NCI-H1092 (cell line): ENCODE results near the gene CPXM2.
"Not testable (repeated sequence)": the region's sequence is repeated elsewhere in the genome, so short reads cannot be mapped to it uniquely, and the experiment has no call there.

ENCODE experiments used
- DNase-seq: peaks from one replicate; lab custom pipeline; 2025; lab: John Stamatoyannopoulos, UW

Gene CPXM2

DNA sequence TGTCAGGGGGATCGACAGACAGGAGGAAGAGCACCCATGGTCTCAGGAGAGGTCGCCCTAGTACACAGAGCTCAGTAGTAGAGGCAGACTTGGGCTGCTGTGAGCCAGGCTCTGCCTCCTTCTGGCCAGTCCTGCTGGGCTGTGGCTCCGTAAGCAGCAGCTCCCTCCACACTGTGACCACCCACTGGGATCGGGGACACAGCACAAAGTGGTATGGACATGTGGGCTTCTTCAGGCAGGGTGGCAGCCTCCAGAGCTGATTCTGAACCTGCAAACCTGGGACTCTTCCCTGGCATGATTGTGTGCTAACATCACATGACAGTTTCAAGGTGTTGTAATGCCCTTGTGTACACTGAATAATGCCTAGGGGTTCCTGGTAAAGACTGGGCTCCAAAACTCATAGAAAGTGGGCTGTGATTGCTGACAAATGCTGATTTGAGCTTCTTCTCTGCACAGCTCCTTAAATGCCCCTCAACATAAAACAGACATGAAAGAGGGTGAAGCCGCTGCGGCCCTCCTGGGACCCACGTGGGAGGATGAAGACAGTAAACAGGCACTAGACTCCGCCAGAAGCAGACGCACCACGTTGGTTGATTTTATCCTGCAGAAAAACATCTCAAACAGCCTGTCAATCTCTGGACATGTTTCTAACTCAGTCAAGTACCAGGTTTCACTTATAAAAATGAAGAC lies 148.7 kb downstream of the CPXM2 start:
- no peak for DNase-seq

DNA sequence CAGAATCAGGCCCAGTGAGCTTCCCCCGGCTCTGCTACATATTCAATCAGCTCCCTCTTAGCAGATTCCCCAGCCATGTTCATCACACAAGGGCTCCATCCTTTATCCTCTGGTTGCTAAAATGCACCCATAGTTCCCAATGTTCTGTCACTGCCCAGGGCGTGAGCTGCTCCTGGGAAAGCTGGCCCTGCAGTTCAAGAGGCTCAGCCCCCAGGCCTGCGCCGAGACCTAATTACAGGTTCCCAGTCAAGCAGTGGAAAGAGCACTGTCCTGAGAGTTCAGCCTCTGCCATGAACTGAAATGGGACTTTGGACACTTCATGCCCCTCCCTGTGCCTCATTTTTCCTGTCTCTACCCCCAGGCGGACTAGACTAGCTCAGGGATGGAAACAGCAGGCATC lies 149.9 kb downstream of the CPXM2 start:
- no peak for DNase-seq

DNA sequence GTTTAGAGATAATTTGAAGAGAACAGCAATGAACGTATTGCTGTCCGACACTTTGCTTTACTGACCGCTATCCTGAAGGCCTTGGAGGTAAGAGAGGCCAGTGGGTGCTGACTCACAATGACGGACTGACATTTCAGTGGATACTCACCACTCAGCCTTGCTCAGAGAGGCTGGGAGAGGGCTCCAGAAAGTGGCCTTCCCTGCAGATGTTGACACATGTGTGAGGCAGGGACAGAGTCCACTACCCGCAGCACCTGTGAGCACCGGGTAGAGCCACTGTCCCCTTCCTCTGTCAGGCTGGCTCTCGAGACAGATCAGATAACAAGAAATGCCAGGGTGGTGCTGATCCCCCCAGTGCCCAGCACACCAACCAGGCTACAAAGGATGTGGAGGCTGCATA lies 150.5 kb downstream of the CPXM2 start:
- no peak for DNase-seq

DNA sequence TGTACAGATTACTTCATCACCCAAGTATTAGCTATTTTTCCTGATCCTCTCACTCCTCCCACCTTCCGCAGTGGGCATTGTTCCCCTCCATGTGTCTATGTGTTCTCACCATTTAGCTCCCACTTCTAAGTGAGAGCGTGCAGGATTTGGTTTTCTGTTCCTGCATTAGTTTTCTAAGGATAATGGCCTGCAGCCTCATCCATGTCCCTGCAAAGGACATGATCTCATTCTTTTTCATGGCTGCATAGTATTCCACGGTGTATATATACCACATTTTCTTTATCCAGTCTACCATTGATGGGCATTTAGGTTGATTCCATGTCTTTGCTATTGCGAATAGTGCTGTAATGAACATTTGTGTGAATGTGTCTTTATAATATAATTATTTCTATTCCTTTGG lies 154.7 kb downstream of the CPXM2 start:
- DNase-seq: not testable (repeated sequence)

DNA sequence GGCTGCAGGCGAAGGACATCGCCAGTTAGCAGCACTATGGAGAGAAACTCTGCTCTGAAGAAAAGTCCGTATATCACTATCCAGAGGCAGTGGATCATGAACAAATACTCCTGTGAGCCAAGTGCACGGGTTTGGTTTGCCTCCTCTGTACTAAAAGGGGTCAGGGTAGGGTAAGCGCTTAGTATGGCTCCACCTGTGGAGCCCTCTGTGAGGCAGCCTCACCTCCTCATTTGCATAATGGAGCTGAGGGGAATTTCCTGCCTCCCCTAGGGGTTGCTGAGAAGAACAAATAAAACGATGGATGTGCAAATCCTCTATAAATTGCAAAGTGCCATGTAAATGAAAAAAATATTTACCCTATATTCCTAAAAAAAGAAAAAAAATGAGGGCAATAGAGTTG lies 162.1 kb downstream of the CPXM2 start:
- DNase-seq: no peak

DNA sequence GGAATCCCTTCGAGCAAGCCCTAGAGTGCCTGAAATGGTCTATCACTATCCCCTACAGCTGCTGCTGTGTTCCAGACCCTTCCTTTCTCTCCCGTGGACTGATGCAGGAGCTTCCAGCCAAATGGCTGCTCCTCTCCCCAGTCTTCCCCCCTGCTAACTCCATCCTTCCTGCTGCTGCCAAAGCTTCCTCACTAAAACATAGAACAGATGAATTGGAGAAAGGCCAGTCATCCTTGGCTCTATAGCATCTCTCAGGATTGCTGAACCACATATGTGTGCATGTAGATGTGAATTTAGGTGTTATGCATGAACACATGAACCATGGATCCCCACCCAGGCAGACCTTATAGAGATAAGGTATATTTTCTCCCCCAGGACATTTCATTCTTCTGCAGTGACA lies 164.8 kb downstream of the CPXM2 start:
- DNase-seq: no peak

DNA sequence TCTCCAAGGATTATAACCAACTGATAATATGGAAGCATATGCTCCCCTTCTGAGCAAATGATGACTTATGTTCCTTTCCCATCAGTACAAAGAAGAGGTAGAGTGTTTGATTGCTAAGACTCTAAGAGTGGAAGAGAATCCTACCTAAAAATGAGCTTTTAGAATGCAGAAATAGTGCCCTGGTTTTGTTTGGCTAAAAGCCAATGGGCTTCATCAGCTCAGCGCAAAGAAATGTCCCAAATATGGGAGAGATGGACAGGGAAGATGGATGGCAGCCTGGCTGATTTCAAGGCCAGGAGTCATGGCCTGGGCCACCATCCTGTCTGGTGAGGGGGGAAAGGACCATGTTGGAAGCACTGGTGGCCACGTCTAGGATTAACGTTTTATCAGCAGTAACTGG lies 165.2 kb downstream of the CPXM2 start:
- DNase-seq: no peak

DNA sequence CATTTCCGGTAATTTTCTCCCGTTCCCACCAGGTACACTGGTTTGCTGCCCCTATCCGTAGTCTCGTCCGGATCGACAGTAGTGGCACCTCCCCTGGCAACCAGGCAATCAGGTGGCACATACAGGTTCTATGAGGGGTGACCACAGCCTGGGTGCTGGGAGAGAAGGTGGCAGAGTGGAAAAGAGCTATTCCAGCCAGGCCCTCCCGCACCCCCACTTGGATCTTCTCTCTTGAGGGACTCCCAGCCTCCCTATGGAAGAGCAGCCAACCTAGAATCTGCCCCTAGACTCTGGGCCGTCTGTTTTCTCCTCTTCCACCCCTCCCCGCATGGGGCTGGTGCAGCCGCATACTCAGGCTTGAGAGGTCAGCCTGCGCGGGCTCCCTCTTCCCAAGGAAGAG lies 166.9 kb downstream of the CPXM2 start:
- no peak for DNase-seq

DNA sequence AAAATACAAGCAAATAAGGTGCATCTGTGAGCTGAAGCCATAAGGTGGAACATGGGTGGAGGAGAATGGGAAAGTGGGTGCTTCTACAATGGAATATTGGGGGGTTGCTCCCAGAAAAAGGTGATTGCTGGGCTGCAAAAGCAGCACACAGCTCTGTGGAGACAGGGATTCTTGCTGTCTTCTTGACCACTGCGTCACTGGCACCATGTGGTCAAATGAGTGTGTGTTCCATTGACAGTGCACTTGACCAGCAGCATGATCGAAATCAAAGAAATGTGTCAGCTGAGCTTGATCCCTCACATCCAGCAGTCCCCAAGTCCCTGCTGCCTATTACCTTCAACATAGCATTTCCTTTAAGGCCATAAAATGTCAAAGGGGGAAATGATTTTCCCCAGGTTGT lies 169.3 kb downstream of the CPXM2 start:
- no peak for DNase-seq

DNA sequence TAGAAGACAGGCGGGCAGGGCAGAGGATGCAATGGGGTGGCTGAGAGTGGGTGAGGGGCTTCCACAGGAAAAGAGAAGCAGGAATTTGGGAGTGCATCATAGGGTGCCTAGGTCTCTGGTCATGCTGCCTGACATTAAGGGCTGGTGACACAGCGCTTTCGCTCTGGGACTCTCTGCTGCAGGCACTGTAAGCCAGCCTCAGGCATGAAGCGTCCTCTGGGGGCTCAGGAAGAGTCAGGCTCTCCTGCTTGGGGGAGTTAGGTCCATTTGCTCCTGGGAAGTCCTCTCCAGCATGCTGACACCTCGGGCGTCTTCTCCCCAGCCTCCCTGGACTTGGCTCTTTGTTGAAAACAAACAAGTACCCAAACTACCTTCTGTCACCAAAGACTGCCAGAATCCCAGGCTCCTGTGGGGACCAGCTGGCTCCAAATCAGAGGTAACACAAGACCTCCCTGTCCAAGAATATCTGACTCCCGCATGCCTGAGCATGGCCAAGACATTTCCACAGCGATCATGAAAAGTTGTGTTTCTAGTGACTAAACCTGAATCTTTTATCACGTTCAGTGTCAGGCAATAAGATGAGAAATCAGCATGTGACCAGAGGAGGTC lies 170.1 kb downstream of the CPXM2 start:
- DNase-seq: no peak

DNA sequence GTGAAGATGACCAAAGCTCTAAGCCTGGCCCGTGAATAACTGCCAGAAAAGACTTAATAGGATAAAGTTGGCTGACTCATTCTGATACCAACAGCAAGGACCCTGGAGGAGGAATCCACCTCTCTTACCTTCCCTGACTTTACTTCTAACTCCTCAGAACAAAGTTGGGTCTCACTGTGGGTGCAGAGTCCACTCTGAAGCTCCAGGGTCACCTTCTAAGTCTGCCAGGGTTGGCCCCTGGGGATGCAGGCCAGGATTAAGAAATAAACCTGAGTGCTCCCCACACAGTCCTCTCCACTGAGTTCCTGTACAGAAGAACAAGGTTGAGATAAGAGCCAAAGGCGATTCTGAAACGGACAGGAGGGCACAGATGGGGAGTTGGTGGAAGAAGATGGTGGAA lies 171.1 kb downstream of the CPXM2 start:
- no peak for DNase-seq

DNA sequence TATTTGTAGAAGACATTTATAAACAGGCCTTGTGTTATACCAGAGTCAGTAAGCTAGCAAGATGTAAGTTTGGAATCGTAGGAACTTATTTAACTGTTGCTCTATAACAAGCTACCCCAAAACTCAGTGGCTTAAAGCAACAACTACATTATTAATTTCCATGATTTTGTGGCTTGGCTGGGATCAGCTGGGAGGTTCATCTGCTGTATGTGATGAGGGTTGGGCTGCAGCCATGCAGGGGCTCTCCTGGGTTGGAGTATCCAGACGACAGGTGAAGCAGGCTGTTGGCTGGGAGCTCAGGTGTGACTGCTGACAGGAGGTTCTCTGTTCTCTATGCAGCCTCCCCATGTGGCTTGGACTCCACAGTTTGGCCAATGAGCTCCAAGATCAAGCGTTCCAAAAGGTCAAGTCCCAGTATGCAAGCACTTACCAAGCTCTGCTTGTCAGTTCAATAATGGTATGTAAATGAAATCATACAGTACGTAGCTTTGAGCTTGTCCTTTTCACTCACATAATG lies 173.0 kb downstream of the CPXM2 start:
- DNase-seq: no peak

DNA sequence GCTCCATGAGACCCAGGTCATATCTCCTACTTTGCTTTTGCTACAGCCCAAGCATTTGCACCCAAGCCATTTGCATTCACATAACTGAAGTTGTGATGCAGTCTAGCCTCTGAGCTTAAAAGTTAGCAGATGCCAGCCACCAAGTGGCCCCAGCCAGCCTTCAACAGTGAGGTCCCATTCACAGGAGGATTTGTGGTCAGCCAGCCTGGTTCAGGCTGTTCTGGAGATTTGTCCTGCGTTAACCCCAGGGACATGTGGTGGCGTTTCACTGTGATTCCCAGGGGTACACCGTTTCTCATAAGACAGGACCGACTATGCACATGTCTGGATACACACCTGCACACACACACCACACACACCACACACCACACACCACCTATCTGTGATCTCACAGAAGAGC lies 174.3 kb downstream of the CPXM2 start:
- DNase-seq: no peak

DNA sequence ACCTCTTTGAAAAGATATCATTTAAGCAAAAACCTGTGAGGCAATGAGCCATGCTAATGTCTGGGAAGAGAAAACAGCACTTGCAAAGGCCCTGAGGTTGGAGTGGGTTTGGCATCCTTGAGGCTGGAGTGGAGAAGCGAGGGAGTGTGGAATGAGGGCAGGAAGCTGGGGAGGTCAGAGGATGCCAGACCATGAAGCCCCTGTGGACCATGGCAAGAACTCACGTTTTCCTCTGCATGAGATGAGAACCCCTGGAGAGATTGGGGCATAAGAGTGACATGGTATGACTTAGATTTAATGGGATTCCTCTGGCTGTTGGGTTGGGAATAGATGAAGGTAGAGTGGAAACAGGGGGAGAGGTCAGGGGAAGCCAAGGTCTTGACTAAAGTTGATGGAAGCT lies 176.1 kb downstream of the CPXM2 start:
- DNase-seq: no peak

DNA sequence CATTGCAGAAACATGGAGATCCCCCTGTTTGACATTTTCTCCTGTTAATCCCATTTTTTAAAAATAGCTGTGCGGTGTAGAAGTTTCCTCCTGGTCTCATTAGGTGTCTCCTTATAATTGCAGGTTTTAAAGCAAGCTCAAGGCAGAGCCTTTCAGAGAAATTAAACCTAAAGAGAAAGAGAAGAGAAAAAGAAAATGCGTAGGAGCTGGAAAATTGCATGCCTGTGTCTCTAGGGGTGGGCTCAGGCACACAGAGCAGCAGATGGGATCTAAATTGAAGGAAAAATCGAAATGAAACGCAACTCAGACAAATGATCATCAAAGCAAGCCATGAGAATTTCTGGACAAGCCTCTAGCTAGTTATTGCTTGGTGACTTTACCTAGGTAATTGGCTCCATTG lies 185.4 kb downstream of the CPXM2 start:
- DNase-seq: no peak

DNA sequence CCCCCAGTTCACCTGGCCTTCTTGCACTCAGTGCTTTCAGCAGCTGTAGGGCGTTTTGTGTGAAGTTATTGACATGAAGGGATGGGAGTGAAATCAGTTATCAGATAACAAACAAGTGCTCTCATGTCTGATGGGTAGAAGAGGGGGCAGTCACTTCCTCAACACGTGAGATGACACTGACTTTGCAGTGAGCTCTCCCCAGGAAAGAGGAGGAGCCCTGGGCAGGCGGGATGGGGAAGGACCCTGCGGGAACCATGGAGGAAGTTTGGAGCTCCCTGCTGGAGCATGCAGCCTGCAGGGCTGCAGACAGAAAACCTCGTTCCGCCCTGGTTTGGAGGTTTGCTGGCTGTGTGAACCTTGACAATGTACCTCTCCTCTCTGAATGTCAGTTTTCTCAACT lies 186.8 kb downstream of the CPXM2 start:
- no peak for DNase-seq

DNA sequence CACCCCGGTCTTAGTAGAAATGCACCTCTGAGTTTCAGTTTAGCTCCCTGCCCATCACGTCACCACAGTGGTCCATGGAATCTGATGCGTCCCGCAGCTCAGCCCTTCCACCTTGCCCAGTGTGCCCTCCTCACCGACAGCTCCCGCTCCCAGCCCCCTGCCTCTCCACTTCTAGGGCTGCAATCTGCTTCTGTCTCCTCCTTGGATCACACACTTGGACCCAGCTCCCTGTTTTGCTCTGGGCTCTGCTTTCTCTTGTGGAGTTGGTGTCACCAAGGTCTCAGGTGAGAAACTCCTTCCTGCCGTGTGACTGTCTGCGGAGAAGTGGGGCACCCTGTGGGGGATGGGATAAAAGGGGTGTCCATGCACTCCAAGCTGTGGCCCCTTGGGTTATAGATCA lies 187.5 kb downstream of the CPXM2 start:
- DNase-seq: no peak

DNA sequence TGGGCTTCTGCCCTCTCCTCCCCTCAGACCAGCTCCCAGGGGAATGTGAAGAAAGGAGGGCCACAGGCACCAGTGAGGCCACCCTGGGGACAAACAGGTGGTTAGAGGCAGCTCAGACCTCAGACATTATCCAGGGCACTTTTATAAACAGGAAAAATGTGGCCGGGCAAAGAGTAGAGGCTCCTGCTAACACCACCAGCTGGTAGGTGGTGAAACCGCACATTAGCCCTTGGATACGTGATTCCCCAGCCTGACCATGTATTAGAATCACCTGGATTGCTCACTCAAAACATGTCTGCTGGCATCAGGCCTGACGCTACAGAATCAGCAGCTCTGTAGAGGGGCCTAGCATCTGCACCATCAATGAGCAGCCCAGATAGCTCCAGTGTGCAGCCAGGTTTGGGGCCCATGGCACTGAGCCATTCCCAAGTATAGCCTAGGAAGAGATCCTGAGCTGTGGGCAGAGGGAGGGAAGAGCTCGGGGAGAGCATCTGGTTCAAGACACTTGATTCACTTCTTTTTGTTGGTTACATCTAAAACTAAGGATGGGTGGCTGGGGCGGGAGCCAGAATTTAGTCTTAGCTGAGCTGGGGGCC lies 188.3 kb downstream of the CPXM2 start:
- no peak for DNase-seq
